SK-N-DZ (cell line): ENCODE results near the gene RAB27A. TPM values are rescaled to one million over a fixed set of nuclear protein-coding genes. Genes with fewer than 3 reads are reported as not detected.
"Not testable (repeated sequence)": the region's sequence is repeated elsewhere in the genome, so short reads cannot be mapped to it uniquely, and the experiment has no call there.

Source experiments
- DNase-seq: peaks from one replicate; pipeline ENCODE4 v3.0.0-alpha.2; 2015; ENCODE audit warnings: low spot score
- polyA plus RNA-seq, 2 experiments: library from polyadenylated mRNA; depleted of rRNA; stranded (reverse); fragments of >200 nt; gene quantifications; 2 replicates each; pipeline ENCODE4 v1.2.3, GENCODE V29; 2014

RAB27A gene
- 1.1 and 1.2 TPM in 2 replicates for polyA plus RNA-seq (2014; cell fraction: cytosol; rRNA removed)
- 0.84 and 2.1 TPM in 2 replicates for polyA plus RNA-seq (2014; cell fraction: nucleus; rRNA removed)

DNA sequence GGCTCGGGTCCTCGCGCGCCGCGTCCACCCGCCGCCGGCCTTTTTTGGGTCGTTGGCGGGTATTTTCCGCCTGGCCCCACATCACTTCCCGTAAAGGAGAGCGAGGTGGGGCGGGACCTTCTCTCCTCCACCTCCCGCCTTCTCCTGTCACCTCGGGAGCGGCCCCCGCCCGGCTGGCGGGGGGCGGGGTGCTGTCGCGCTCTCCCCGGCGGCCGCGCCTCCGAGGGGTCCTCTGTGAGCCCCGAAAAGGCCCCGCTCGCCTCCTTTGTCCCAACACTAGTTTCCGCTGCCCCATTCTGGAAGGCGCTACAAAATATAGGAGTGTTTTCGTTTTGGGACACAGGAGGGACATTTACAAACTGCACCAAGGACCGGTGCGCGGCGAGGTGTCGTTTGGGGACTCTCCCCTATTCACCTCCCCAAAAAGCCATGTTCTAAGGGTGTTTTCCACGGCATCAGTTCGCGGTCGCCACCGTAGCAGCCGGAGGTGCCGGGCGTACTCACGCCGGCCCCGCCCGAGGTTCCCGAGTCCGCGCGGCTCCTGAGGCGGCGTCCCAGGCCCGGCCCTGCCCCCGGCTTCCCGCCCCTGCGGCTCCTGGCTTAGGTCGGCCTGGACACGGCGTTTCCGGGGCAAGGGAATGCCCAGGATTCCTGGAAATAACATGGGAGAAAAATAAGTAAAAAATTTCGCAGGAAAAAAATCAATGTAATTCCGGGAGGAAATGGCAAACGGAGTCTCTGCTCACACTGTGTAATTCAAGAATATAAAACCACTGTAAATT is at the start of gene RAB27A:
Gene RAB27A (minus strand): TSS at position 68 of the 782 bp plus-strand sequence. CDS start 54,879 bp downstream, outside the sequence.
- peak; percentile 66 for DNase-seq

GRCh38 chr15:55337160-55337559 is 47.5 kb upstream of the RAB27A start:
- no peak for DNase-seq

GRCh38 chr15:55334997-55335396 is 45.4 kb upstream of the RAB27A start:
- DNase-seq, result no peak

- no peak for DNase-seq
Observed at GRCh38 chr15:55334371-55334770, 44.8 kb upstream of the RAB27A start.

GRCh38 chr15:55327387-55327786 is 37.8 kb upstream of the RAB27A start:
- no peak for DNase-seq

- DNase-seq, result no peak
Observed at GRCh38 chr15:55322467-55322866, 32.9 kb upstream of the RAB27A start.

DNA sequence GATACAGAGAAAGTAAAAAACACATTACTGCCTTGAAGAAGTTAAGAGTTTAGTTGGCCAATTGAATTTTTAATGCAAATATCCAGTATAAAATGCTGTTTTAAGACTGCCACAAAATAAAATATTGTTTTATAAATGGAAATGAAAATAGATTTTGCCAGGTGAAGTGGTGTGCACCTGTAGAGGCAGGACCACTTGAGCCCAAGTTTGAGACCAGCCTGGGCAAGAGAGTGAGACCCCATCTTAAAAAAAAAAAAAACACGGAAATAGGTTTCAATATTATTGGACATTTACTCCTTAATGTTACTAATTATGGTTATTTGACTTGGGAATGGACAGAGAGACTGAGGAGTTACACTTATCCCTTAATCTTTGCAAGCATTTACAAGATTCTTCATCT is 31.4 kb upstream of the RAB27A start:
- DNase-seq, result no peak

- no peak for DNase-seq
Observed at GRCh38 chr15:55320238-55320550, 30.6 kb upstream of the RAB27A start.

DNA sequence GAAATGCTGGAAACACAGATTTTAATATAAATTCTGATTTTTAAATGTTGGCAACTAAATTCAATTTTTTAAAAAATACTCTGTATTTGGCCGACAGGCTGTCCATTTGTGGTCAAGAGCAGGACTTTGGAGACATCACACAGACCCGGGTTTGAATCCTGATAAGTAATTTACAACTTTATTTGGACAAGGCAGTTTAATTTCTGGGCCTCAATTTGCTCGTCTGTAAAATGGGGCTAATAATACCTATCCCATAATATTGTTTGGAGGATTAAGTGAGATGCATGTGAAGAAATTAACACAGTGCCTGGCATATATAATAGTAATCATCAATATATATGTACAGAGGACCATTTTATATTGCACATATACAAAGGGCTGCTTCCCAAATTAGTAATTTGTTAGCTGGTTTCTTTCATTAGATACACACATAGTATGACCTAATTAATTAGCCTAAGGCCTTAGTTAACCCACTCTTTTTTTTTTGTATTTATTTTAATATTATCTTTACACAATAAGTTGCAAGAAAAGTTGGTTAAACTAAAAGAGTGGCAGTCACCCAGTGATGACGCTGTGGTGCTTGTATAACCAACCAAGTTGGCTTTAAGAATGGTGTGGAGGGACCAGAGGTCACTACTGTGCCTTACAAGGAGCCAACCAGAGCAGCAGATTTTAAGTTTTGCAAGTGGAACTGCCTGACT is 30.1 kb upstream of the RAB27A start:
- no peak for DNase-seq

DNA sequence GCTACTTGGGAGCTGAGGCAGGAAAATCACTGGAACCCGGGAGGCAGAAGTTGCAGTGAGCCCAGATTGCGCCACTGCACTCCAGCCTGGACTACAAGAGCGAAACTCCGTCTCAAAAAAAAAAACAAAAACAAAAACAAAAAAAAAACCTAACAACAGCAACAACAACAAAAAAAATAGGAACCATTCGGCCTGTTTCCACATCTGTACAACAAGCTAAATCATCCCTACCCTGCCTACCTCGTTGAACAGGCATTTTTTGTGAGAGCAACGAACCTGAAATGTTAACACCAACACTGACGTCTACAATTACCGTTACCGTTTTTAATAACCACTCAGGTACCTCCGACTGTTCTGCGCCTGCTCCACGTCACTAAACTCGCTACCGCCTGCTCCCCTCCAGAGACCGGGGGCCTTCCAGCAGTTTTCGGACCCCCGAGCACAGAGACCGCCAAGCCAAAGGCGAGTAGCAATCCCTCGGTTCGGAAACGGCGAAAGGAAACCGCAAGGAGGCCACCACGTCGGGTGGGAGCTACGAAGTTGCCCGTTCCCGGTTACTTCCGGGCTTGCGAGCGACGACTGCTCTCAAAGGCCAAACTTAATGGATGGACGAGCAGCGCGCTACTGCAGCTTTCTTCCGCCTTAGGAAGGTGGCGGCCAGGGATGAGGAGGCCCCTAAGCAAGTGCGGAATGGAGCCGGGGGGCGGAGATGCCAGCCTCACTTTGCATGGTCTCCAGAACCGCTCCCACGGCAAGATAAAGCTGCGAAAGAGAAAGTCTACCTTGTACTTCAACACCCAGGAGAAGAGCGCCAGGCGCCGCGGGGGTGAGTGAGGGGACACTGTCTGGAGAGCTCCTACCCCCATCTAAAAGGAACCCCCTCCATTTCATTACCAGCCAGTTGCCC is 29.2 kb upstream of the RAB27A start, which contains the start of the genes PIGB and PIGBOS1:
Gene PIGB (plus strand): TSS at position 635 of the 907 bp plus-strand sequence. CDS start 29 bp downstream, at position 664.
Gene PIGBOS1 (minus strand): TSS at position 536 of the 907 bp plus-strand sequence. CDS start 1,331 bp downstream, outside the sequence.
- DNase-seq, result peak; percentile 90

DNA sequence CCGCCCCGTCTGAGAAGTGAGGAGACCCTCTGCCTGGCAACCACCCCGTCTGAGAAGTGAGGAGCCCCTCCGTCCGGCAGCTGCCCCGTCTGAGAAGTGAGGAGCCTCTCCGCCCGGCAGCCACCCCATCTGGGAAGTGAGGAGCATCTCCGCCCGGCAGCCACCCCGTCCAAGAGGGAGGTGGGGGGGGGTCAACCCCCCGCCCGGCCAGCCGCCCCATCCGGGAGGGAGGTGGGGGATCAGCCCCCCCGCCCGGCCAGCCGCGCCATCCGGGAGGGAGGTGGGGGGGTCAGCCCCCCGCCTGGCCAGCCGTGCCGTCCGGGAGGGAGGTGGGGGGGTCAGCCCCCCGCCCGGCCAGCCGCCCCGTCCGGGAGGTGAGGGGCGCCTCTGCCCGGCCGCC is 13.2 kb upstream of the RAB27A start:
- DNase-seq, result not testable (repeated sequence)

DNA sequence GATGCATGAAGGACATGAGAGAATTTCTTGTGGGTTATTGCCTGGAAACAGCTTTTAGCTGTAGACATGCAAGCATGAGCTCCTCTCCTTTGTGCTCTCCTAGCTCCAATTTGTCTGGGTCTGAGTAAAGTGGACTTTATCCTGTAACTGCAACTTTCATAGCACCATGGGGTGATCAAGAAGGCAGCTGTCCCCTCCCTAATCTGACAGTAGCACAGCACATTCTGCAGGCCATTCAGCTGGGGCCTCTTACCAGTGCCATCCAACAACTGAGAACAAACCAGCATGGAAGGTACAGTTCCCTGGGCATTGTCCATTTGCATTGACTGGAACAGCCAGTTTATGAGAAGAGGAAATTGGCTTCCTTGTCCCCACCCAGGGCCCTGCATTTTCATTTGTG is 7.7 kb upstream of the RAB27A start:
- no peak for DNase-seq

DNA sequence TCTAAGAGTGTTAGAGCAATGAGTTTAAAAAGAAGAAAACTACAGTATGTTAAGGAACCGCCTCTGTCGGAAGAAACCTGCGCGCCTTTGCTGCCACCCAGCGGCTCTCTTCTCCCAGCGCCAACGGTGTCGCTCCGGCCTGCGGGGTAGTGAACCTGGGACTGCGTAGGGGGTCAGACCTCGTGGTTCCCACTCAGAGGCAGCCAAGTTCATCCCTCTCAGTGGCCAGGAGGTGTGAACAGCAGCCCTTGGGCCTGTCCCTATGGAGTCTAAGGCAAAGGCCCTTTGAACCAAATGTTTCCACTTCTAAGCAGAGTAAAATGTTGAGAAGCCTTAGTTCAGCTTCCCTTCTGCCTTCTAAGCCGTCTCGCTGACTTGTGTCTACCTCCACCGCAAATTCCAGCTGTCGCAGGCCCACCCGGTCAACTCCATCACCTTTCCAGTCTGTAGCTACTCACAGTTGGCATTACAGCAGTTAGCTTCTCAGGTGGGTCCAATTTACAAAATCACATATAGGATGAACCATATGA is 980 bp upstream of the RAB27A start:
- DNase-seq, result peak; percentile 82

DNA sequence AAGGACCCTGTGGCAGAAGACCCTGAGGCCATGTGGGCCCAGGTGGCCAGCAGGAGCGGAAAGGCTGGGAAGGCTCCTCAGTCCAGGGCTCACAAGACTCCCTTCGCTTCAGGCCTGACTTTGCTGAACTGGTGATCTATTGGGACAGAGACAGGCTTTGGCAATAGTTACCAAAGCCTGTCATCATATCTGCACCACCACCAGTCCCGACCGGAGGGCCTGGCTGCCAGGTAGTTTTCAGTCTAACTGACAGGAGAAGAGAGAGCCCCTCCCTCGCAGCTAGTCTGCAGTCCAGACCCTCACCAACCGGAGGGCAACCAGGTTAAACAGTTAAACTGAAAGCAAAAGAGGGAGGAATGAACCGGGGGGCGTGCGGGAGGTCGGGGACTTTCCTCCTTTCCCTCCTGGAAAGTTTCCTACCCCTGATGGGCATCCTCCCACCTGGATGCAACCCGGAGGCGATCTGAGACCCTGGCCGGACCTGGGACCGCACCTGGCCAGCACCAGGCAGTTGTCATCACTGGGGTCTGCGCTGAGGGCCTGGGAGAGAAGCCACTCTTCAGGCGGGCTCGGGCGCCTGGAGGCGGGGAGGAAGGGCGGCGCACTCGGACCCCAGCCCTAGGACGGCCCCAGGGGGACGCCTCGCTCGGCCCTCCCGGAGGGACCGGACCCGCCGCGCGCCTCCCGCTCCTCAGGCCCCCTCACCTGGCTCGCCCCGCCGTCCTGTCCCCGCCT is 435 bp downstream of the RAB27A start:
- DNase-seq, result peak; percentile 38

DNA sequence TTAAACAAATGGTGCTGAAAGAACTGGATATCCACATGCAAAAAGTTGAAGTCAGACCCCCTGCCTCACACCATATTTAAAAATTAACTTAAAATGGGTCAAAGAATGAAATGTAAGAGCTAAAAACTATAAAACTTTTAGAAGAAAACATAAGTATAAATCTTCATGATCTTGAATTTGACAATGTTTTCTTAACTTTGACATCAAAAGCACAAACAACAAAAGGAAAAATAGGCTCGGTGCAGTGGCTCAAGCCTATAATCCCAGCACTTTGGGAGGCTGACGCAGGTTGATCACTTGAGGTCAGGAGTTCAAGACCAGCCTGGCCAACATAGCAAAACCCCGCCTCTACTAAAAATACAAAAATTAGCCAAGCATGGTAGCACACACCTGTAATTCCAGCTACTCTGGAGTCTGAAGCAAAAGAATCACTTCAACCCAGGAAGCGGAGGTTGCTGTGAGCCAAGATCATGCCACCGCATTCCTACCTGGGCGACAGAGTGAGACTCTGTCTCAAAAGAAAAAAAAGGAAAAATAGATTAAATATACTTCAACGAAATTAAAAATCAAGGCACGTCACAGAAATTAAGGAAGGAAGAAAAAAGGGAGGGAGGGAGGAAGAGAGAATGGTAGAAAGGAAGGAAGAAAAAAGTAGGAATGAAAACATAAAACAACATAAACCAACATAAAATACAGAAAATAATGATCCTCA is 1.5 kb downstream of the RAB27A start:
- DNase-seq, result no peak

DNA sequence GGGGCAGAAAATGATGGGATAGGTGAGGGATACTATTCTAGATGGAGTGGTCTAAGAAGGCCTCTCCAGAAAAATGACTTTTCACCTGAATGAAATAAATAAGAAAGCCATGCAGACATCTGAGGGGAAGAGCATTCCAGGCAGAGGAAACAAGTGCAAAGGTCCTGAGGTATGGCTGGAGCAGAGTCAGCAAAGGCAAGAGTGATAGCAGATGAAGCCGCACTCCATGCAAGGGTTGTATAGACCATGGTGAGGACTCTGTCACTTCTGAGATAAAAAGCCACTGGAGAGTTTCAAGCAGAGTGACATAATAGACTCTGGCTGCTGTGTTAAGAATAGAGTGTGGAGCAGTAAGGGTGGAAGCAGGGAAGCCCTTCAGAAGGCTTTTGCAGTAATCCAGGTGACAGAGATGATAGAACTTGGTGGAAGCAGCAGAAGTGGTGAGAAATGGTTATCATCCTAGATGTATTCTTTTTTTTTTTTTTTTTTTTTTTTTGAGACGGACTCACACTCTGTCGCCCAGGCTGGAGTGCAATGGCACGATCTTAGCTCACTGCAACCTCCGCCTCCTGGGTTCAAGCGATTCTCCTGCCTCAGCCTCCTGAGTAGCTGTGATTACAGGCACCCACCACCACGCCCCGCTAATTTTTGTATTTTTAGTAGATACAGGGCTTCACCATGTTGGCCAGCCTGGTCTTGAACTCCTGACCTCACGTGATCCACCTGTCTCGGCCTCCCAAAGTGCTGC is 3.0 kb downstream of the RAB27A start:
- DNase-seq, result not testable (repeated sequence)

DNA sequence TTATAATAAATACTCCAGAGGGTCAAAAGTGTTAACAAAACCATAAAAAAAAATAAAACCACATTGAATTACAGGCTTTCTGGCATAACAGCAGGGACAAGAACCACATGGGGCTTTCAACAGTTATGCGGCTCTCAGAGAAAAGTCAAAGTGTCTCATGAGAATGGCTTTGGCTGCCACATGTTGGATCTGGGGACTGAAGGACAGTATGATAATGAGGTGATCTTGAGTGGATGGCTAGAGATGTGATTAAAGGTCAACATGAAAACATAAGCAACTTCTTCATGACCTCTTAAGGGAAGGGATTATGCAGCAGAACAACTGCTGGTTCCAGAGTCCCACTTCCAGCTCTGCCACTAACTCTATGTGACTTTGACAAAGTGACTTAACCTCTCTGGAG is 5.2 kb downstream of the RAB27A start:
- no peak for DNase-seq

- no peak for DNase-seq
Observed at GRCh38 chr15:55283379-55284147, 6.0 kb downstream of the RAB27A start.
